GM12878 (cell line): ENCODE measurements around the gene RPGR. TPM values are rescaled to one million over a fixed set of nuclear protein-coding genes. Genes with fewer than 3 reads are reported as not detected.

ENCODE experiments used
- ATAC-seq: fragments of 200-7000 bp; cut with Tn5 transposase; 3 replicates; pipeline ENCODE4 v1.9.1; 2020; ENCODE audit warnings: mild to moderate bottlenecking, moderate library complexity
- BruUV-seq: library from RNA; stranded (reverse); fragments of 400-500 nt; replicated peaks from 2 replicates; lab custom pipeline; 2021; lab: Mats Ljungman, UMichigan
- CTCF ChIA-PET: fragments of 300-600 bp; sonication (Branson Sonifier 250); formaldehyde crosslinking; extraction: SDS; loops from one replicate; lab custom pipeline; 2021; ENCODE audit warnings: inconsistent platforms; lab: Yijun Ruan, JAX
- POLR2A ChIA-PET: fragments of 350-600 bp; formaldehyde crosslinking; extraction: SDS; loops from one replicate; lab custom pipeline; 2021; ENCODE audit warnings: inconsistent platforms; lab: Charles Lee
- RAD21 ChIA-PET: fragments of 300-600 bp; sonication (Branson Sonifier 250); formaldehyde crosslinking; loops from one replicate; lab custom pipeline; 2023; ENCODE audit warnings: antibody characterized with exemption; ENCODE audit not compliant: unreplicated experiment; lab: Charles Lee
- SMC1A ChIA-PET: fragments of 300-600 bp; sonication (Branson Sonifier 250); formaldehyde crosslinking; loops from one replicate; lab custom pipeline; 2023; ENCODE audit not compliant: unreplicated experiment, uncharacterized antibody; lab: Charles Lee
- DNase-seq: peaks from one replicate; pipeline ENCODE4 v3.0.0-alpha.2; 2011; ENCODE audit warnings: low read depth, low spot score
- FAIRE-seq: peaks from 3 replicates; lab custom pipeline; 2011; peaks lifted over from hg19 to GRCh38; lab: Jason Lieb, UNC
- H2AFZ ChIP-seq: 2 replicates; pipeline ENCODE4 v1.6.0; 2011; ENCODE audit warnings: low read depth, low read length, control low read depth; ENCODE audit not compliant: control insufficient read depth
- H3K27ac ChIP-seq: 2 replicates; pipeline ENCODE4 v1.5.1; 2011; ENCODE audit warnings: control low read depth; ENCODE audit not compliant: control insufficient read depth, insufficient read depth
- H3K27me3 ChIP-seq, 2 experiments: replicated peaks in 1 of 2; 2 replicates each; pipeline versions ENCODE4 v1.6.0 to v1.6.1; 2011; ENCODE audit warnings: low read length in 1 of 2; ENCODE audit not compliant: control insufficient read depth in 2 of 2, insufficient read depth in 2 of 2
- H3K36me3 ChIP-seq, 2 experiments: 2 replicates each; pipeline ENCODE4 v1.5.1; 2011; ENCODE audit warnings: low read length in 1 of 2; ENCODE audit not compliant: control insufficient read depth in 2 of 2, insufficient read depth in 2 of 2
- H3K4me1 ChIP-seq: 2 replicates; pipeline ENCODE4 v1.6.1; 2011; ENCODE audit warnings: mild to moderate bottlenecking, low read length, moderate library complexity, mixed read lengths; ENCODE audit not compliant: control insufficient read depth, insufficient read depth
- H3K4me2 ChIP-seq: 2 replicates; pipeline ENCODE4 v1.6.0; 2011; ENCODE audit warnings: control low read depth; ENCODE audit not compliant: control insufficient read depth, insufficient read depth
- H3K4me3 ChIP-seq: fragments of 200-600 bp; sonication (generic); 2 replicates; pipeline ENCODE4 v1.5.1; 2016
- H3K79me2 ChIP-seq: 2 replicates; pipeline ENCODE4 v1.6.0; 2011; ENCODE audit warnings: low read length; ENCODE audit not compliant: control insufficient read depth, insufficient read depth
- H3K9ac ChIP-seq: 2 replicates; pipeline ENCODE4 v1.8.0; 2011; ENCODE audit warnings: low read length, control low read depth, mixed read lengths; ENCODE audit not compliant: control insufficient read depth, insufficient read depth
- H3K9me3 ChIP-seq: replicated peaks from 3 replicates; pipeline ENCODE4 v1.5.1; 2011; ENCODE audit warnings: mild to moderate bottlenecking, low read length; ENCODE audit not compliant: control insufficient read depth, insufficient read depth
- H4K20me1 ChIP-seq: 2 replicates; pipeline ENCODE4 v1.6.0; 2011; ENCODE audit not compliant: control insufficient read depth, insufficient read depth
- BCL11A ChIP-seq: IDR thresholded peaks from 2 replicates; pipeline ENCODE4 v1.6.1; 2011; ENCODE audit warnings: low read depth, low read length
- CBFB ChIP-seq: IDR thresholded peaks from 2 replicates; pipeline ENCODE4 v1.6.1; 2016; ENCODE audit warnings: antibody characterized with exemption, low read depth
- CBX3 ChIP-seq: fragments of 200-600 bp; sonication (generic); IDR thresholded peaks from 2 replicates; pipeline ENCODE4 v1.6.1; 2016; ENCODE audit warnings: low read depth, borderline replicate concordance
- CHD2 ChIP-seq: IDR thresholded peaks from 2 replicates; pipeline ENCODE4 v1.6.1; 2011; ENCODE audit warnings: low read depth, low read length, improper control_type of control experiment, borderline replicate concordance
- FOXM1 ChIP-seq: IDR thresholded peaks from 2 replicates; pipeline ENCODE4 v1.6.1; 2012; ENCODE audit warnings: low read depth, mild to moderate bottlenecking, inconsistent platforms, low read length, moderate library complexity
- HDAC6 ChIP-seq: fragments of 200-600 bp; sonication (generic); IDR thresholded peaks from one replicate; pipeline ENCODE4 v1.8.0; 2017; ENCODE audit warnings: antibody characterized with exemption; ENCODE audit not compliant: unreplicated experiment
- HDGF ChIP-seq: fragments of 450-650 bp; IDR thresholded peaks from 2 replicates; pipeline ENCODE4 v1.6.1; 2016; ENCODE audit warnings: antibody characterized with exemption
- IRF4 ChIP-seq: IDR thresholded peaks from 2 replicates; pipeline ENCODE4 v1.6.1; 2011; ENCODE audit warnings: low read depth, low read length
- MEF2A ChIP-seq: IDR thresholded peaks from 2 replicates; pipeline ENCODE4 v1.6.1; 2011; ENCODE audit warnings: low read depth, mild to moderate bottlenecking, low read length, moderate library complexity; ENCODE audit not compliant: insufficient read depth
- NR2F1 ChIP-seq: fragments of 450-650 bp; conservative IDR thresholded peaks from 2 replicates; pipeline ENCODE4 v1.6.1; 2017; ENCODE audit warnings: mild to moderate bottlenecking
- POU2F2 ChIP-seq: IDR thresholded peaks from 3 replicates; pipeline ENCODE4 v1.6.1; 2011; ENCODE audit warnings: low read depth, mild to moderate bottlenecking, low read length, borderline replicate concordance
- RBBP5 ChIP-seq: fragments of 200-600 bp; sonication (generic); conservative IDR thresholded peaks from 2 replicates; pipeline ENCODE4 v1.6.1; 2016
- SIN3A ChIP-seq: IDR thresholded peaks from 2 replicates; pipeline ENCODE4 v1.6.1; 2012; ENCODE audit warnings: low read depth, low read length, improper control_type of control experiment
- ZNF207 ChIP-seq: fragments of 450-650 bp; IDR thresholded peaks from 2 replicates; pipeline ENCODE4 v1.6.1; 2014; ENCODE audit warnings: antibody characterized with exemption, mild to moderate bottlenecking, borderline replicate concordance
- ZNF592 ChIP-seq: fragments of 450-650 bp; IDR thresholded peaks from 2 replicates; pipeline ENCODE4 v1.6.1; 2017; ENCODE audit warnings: mild to moderate bottlenecking, moderate library complexity
- ZNF687 ChIP-seq: fragments of 450-650 bp; IDR thresholded peaks from 2 replicates; pipeline ENCODE4 v1.6.1; 2017; ENCODE audit warnings: mild to moderate bottlenecking, moderate library complexity
- WGBS: methylation state at CpG from one replicate; pipeline ENCODE4 v1.1.6; 2016; ENCODE audit warnings: low lambda C conversion rate; ENCODE audit not compliant: insufficient replicate concordance, insufficient coverage; ENCODE audit errors: missing lambda C conversion rate; 5-methylcytosine and 5-hydroxymethylcytosine counted together
- in situ Hi-C: fragments of 300-500 bp; cut with MboI; formaldehyde crosslinking; loops from 9 replicates; pipeline ENCODE4 v1.14.3; 2018; ENCODE audit warnings: mixed read lengths
- intact Hi-C: fragments of 100-400 bp; cut with micrococcal nuclease; formaldehyde crosslinking; loops from one replicate; pipeline ENCODE4 v1.14.2; 2022; ENCODE audit not compliant: unreplicated experiment
- polyA plus RNA-seq, 11 experiments: library from polyadenylated mRNA; depleted of rRNA in 4 of 11; unstranded in 6 of 11; stranded (reverse) in 5 of 11; fragments of >200 nt; fragmentation: Nextera tagmentation in 4 of 11; fragmentation: Illumina TruSeq in 1 of 11; extraction: Ambion mirVana in 4 of 11; extraction: Trizol in 1 of 11; gene quantifications; 1 replicate in 1 of 11; 2 replicates in 10 of 11; pipeline versions ENCODE4 v1.2.1 to v1.2.3, GENCODE V29; 2011 to 2016; ENCODE audit warnings: inconsistent platforms in 2 of 11, missing spikeins in 2 of 11, low read depth in 1 of 11
- total RNA-seq, 4 experiments: library from RNA; depleted of rRNA in 3 of 4; stranded (reverse); fragments of >200 nt in 3 of 4; fragmentation: Illumina TruSeq in 1 of 4; extraction: Trizol in 1 of 4; gene quantifications; 2 replicates each; pipeline versions ENCODE4 v1.2.1 to v1.2.3, GENCODE V29; 2013 to 2021

Gene RPGR
- total and polyA plus RNA-seq, 10 of the 15 experiments (the other 5 are each of a cell fraction or from before 2014, with no cell fraction given), result 5.5 to 13.4 (median 7.6) TPM

- no peaks in the 10 kb centered on the region for H4K20me1 ChIP-seq
- H3K36me3 ChIP-seq, result no peaks in the 10 kb centered on the region
- intact Hi-C loops (no loop called here), in situ Hi-C loops (no loop called here)
- ChIA-PET RAD21 (no interaction called here), CTCF (no interaction called here), SMC1A (no interaction called here), POLR2A (no interaction called here)
- WGBS, result 67% methylated on average over 1 of the region's 1 CpG
- no peaks in the 10 kb centered on the region for H3K79me2 ChIP-seq
- FAIRE-seq, result no peak
- no peaks in the 10 kb centered on the region for H3K9me3 ChIP-seq
- DNase-seq, result no peak
- no peak for ATAC-seq
- H3K4me2 ChIP-seq, result no peak overlapping the region
- H2AFZ ChIP-seq, result no peak overlapping the region
- H3K4me3 ChIP-seq, result no peak overlapping the region
- BruUV-seq, result no TSS peak
- H3K27ac ChIP-seq, result no peak overlapping the region
- no peak overlapping the region for H3K9ac ChIP-seq
- TF ChIP-seq BCL11A (no peak), CBX3 (no peak), ZNF207 (no peak), MEF2A (no peak), HDAC6 (no peak), NR2F1 (no peak), HDGF (no peak), ZNF687 (no peak), CBFB (no peak), FOXM1 (no peak), CHD2 (no peak), POU2F2 (no peak), RBBP5 (no peak), SIN3A (no peak), ZNF592 (no peak), IRF4 (no peak)
- H3K27me3 ChIP-seq, result no peaks in the 10 kb centered on the region
- no peaks in the 10 kb centered on the region for H3K4me1 ChIP-seq
Measured at GRCh38 chrX:38285649-38286048, 41.7 kb downstream of the RPGR start.
